ENCODE data around the gene ACER3.

Gene ACER3

DNA sequence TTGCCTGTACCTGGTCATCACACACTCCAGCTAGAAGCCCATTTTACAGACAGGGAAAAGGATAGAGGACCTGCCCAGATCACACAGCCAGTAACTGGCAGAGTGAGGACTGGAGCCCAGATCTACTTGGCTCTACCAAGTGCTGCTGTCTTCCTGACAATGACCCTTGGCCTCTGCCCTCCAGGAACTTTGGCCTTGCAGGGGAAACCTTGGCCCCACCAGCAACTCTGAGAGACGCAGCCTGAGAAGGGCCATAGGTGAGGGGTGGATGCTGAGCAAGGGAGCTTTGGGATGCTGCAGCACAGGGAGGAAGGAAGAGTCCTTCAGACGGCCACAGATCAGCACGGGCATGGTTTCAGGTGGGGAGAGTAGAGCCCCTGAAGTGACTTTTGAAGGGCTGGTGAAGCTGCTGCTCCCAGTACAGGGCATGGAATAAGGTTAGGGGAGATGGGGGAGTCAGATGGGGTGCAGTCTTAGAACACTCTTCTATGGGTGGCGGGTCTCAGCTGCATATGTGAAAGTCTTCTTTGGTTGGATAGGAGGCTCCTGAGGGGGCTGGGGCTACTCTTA is 204.0 kb downstream of the ACER3 start:
- no peak for DNase-seq

DNA sequence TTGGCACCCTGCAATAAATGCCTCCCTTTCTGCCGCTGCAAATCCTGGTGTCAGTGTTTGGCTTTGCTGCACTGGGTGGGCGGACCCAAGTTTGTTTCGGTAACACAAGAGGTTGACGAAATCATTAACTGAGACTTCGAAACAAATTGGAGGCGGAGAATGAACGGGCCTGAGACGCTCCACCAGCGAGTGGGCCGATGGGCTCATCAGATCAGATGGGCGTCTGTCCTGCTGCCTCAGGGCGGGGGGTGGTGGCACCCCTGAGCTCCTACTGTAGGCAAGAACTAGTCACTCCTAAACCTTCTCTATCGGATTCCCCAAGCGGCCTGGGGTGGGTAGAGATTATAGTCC is 205.1 kb downstream of the ACER3 start:
- DNase-seq: no peak

- DNase-seq: peak; percentile 89
Measured at GRCh38 chr11:77066229-77067042, 205.7 kb downstream of the ACER3 start, which contains the start of gene CAPN5. Gene CAPN5 (plus strand): TSS chr11:77066971. CDS start chr11:77084887, 17,916 bp downstream.

DNA sequence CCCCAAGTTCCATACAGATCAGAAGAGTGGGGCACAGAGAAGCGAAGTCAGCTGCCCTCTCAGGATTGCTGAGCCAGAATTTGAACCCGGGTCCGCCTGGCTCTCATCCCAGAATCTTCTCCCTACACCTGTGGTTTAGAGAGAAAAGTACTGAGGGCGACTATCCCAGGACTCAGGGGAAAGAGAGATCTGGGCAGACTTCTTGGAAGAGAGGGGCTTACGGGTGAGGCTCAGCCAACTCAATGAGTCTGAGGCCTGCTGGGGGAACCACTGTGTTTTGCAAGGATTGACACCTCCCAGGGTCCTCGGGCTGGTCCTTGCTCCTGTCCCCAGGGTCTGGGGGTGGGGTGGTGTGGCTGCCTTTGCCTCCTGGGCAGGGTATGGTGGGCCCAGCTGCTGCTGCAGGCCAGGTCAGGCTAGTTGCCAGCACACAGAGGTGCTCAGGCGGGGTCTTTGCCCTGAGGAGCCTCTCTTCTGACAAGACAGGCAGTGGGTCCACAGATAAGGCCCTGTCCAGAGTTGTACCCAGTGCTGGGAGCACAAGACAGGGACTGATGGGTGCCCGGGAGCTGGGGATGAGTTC is 207.2 kb downstream of the ACER3 start:
- no peak for DNase-seq

DNA sequence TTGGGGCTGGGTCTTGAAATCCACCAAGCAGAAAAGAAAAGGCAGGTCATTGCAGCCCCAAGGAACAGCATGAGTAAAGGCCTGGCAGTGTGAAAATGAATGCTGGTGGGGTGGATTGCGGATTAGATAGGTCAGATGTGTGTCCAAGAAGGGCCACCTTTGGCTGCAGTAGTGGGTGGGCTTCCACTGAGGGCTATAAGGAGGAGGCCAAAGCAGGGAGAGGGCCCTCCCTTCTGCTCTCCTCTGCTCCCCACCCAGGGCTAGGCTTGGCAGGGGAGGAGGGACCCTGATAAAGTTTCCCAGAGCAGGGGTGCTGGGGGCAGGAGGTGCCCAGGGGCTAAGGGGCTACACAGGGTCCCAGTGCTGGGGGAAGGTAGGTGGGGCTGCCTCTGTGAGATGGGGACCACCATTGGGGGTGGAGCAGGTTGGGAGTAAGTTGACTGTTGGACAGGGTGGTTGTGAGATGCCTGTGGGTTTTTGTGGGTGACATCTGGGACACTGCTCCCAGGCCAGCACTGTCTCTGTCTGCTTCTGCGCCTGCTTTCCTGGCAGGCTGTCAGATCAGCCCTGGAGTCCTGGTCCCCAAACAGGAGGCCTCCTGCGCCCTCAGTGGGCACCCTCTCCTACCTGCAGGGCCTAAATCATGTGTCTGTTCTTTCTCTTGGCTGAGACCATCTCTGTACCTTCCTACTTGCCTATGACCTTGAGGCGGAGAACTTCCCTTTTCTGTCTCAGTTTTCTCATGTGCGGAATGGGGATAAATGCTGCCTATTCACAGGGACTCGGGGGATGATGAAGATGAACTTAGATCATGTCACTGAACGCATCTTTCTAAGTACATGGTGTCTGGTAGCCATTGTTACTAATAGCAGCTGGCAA is 208.0 kb downstream of the ACER3 start:
- no peak for DNase-seq

GRCh38 chr11:77069336-77069968 is 208.7 kb downstream of the ACER3 start:
- no peak for DNase-seq

DNA sequence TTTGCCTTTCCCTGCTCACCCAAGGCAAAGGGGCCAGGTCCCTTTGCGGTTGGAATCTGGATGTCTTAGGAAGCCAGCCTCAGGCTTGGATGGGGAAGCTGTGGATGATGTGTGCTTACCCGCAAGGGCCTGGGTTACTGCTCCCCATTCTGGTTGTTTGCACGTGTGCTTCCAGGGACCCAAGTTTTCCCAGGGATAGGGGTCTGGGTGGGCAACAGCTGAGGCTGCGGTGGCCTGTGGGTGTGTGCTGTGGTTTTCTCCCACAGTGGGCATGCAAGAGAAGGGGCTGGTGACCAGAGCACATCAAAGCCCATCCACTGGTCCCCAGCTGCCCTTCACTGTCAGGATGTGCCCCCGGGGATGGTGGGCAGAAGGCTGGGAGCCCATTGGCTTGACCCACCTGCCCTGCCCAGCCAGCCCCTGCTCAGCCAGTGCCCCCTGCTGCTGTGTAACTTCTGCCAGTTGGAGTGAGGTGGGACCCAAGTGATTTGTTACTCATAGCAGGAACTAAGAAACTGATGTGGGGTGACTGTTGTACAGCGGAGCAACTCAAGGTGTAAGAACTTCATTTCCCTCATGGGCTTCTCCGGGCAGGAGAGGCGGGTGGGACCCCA is 209.4 kb downstream of the ACER3 start:
- no peak for DNase-seq

GRCh38 chr11:77071077-77071476 is 210.4 kb downstream of the ACER3 start:
- DNase-seq: no peak

DNA sequence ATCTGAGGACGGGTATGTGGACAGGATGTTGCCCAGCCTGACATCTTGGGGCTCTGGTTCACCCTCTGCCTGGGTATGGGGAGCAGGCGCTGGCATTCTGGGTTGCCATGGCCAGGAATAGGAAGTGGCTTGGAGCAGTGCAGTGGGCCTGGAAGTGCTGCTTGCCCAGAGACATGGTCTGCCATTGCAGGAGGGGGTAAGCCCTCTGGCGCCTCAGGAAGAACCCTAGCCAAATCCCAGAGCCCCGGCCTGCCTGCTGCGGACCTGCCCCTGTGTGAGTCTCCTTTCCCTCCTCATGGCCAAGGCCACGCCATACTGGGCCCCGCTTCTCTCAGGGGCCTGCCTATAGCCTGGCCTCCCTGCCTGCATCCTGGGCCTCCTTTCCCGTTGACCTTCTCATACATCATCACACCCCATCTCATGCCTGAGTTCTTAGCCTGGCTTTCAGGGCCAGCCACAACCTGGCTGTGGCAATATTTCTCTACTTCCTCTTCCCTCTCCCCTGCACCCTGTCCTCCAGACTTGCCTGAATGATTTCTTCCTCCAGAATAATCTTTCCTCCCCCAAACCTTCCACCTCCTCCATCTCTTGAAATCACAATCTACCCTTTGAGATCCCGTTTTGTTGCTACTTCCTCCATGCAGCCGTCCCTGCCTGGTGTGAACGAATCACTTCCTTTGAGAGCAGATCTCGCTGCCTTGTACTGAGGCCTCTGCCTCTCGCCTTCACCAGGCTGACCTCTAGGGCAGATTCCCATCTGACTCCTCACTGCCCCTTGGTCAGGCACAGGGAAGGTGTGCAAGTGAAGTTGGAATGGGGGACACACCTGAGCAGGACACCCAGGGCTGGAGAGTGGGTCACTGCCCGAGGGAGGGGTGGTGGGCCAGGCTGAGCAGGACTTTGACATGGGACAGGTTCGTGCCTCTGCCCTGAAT is 211.2 kb downstream of the ACER3 start:
- DNase-seq: no peak

DNA sequence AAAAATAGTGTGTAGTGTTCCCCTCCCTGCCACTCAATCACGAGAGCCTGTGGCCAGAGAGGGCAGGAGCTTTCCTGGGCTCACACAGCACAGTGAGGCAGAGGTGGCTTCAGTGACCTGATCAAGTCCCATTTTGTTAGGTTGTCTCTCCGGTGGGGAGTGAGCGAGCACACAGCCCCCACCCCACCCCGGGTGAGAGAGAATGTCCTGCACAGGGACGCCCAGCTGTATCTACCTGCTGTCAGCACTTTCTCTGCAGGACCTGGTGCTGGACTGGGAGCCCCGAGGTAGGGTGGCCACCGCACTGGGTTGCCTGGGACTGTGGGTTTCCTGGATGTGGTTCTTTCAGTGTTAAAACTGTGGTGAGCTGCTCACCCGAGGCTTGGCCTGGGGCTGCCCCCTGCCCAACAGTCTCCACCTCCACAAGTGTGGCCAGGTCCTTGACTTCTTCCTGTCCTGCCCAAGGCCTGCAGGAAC is 212.2 kb downstream of the ACER3 start:
- no peak for DNase-seq

DNA sequence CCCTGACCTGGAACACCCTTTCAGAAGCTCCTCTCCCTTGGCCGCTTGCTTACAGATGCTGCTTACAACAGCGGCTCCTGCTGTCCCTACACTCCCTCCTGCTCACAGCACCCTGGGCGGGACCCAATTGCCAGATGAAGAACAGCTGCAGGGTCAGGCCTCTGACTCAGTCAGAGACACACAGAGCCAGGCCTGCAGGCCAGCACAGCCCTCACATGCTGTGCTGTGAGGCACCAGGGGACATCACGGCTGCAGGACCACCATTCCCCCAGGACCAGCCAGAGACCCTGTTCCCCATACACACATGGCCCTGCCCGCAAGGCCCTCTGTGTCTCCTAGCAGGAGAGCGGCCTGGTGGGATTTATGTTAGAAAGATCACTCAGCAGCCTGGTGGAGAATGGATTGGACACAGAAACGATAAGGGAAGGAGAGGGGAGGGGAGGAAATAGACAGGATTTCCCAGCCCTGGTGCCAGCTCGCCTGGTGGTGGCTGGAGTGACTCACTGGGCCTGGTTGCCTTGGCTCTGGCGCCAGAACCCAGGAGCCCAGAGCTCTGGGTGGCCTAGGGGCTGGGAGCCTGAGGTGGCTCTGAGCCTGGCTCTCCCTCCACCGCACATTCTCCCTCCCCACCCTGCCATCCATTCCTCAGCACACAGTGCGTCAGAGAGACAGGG is 212.7 kb downstream of the ACER3 start:
- no peak for DNase-seq

GRCh38 chr11:77074205-77074604 is 213.5 kb downstream of the ACER3 start:
- DNase-seq: no peak

DNA sequence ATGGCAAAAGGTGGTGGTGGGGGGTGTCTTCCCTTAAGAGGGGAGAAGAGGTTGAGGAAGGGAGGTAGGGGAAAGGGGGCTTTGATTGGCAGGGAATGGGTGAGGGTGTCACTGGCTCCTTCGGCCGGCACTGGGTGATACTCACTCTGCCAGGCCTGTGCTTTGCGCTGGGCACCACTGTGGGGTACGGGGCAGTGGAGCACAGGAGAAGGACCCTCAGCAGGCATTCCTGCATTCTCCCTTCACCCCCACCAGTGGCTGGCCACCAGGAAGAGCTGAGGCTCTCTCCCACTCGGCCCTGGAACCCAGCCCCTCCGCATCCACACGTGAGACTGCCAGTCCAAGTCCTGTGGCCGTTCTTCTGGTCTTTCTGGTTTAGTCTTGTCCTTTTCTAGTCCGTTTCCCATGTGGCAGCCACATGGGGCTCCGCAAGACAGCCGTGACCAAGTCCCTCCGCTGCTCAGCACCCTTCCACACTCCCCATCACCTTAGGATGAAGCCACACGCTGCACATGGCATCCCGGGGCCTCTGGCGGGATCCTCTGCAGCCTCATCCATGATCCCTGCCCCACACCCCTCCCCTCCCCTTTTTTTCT is 214.0 kb downstream of the ACER3 start:
- no peak for DNase-seq

DNA sequence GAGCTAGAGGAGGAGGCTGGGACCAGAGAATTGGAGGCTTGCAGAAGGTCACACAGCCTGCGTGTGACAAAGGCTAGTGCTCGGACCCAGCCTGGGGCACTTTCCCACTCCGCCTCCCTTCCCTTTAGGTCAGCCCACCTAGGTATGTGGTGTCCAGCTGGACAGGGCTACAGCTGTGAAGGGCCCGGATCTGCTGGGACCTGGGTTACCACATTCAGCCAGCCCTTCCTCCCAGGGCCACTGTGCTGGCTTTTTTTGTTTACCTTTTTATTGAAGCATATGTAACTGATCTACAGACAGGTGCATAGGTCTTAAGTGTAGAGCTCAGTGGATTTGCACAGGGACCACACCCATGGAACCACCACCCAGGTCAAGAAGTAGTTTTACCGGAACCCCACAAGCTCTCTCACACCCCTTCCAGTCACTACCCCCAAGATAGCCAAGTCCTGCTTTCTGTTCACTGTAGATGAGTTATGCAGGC is 214.7 kb downstream of the ACER3 start:
- no peak for DNase-seq

Measured in activated naive CD4-positive, alpha-beta T cell treated with anti-CD3 and anti-CD28 coated beads, Interleukin-2, amount 50 U/mL, for 16 hours (primary cell).